ENCODE results near the gene FHL2. TPM values are rescaled to one million over a fixed set of nuclear protein-coding genes. Genes with fewer than 3 reads are reported as not detected.

Gene FHL2
- total and polyA plus RNA-seq, 2 of the 13 experiments (the other 11 are each of a cell fraction or from before 2014, with no cell fraction given): 1.9 to 74.8 TPM

DNA sequence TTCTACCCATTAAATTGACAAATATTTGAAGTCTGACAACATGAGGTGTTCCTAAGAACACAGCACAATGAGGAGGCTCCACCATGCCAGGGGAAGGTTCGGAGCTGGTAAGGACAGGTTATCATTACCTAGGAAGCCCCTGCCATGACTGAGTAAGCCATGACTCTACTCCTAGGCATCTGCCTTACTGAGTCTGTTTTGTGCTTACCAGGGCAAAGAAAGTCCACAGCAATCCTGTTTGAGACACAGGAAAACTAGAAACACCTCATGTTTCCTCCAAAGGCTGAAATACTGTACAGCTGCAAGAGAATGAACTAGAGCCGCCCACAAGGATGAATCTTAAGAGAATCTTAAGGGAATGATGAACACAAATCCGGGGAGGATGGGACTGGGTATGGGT is 80.9 kb downstream of the FHL2 start:
- no peak overlapping the region for H3K4me2 ChIP-seq (ENCODE audit: low read depth, low read length)
- intact Hi-C loops (cut with micrococcal nuclease; ENCODE audit: unreplicated experiment) (no loop called here), in situ Hi-C loops (cut with HindIII; ENCODE audit: extremely low pct_ligation_motif_present, low pct_unique_long_range_greater_than_20kb) (no loop called here)
- H3K9me3 ChIP-seq (ENCODE audit: low read length): no peaks in the 10 kb centered on the region
- CTCF ChIA-PET (ENCODE audit: low intra/inter-chr PET ratio, low total read pairs): no interaction called here
- FAIRE-seq (no peak), ATAC-seq (no peak), DNase-seq (ENCODE audit: low spot score) (no peak)
- H3K4me3 ChIP-seq (replicated peaks in 1 of 3; ENCODE audit: insufficient read depth in 1 of 3, low read depth in 2 of 3, low read length in 3 of 3): no peak overlapping the region
- WGBS (ENCODE audit: low lambda C conversion rate): over 99% methylated on average over 3 of the region's 3 CpGs
- H3K27me3 ChIP-seq (ENCODE audit: control insufficient read depth in 1 of 2, insufficient read depth in 2 of 2, low read length in 2 of 2): no peaks in the 10 kb centered on the region
- H2AFZ ChIP-seq (ENCODE audit: low read length): no peak overlapping the region
- peaks cover 11% of the 10 kb centered on the region; the same call in 1 of the 2 replicates for H4K20me1 ChIP-seq (ENCODE audit: insufficient read depth, low read length)
- peaks cover 83% of the 10 kb centered on the region for H3K79me2 ChIP-seq (ENCODE audit: insufficient read depth, low read length)
- no peaks in the 10 kb centered on the region; the same call in 1 of the 2 replicates for H3K4me1 ChIP-seq (ENCODE audit: insufficient read depth, low read length)
- H3K36me3 ChIP-seq (replicated peaks in 1 of 2; ENCODE audit: control insufficient read depth in 1 of 2, insufficient read depth in 2 of 2, low read length in 2 of 2): peaks cover 2 to 4% of the 10 kb centered on the region in 2 experiments; a peak in 2 of 5 replicates
- no peak overlapping the region for H3K27ac ChIP-seq (ENCODE audit: extremely low read length, insufficient read depth, low read length)
- BruUV-seq (replicated peaks): no TSS peak
- H3K9ac ChIP-seq (ENCODE audit: insufficient read depth, low read depth, low read length): no peak overlapping the region
- POLR2A ChIA-PET: interaction anchor here (3.0 kb wide), 1 partner anchor 12 kb away, joined by 18 read pairs; the partner anchor contains the start of gene TGFBRAP1
- TF ChIP-seq ZNF7 (CRISPR knock-in tag; IDR thresholded peaks at IDR 0.05) (no peak), ZNF451 (CRISPR knock-in tag; IDR thresholded peaks at IDR 0.05) (no peak), ARID2 (CRISPR knock-in tag; IDR thresholded peaks at IDR 0.05; ENCODE audit: borderline replicate concordance) (no peak), SSRP1 (CRISPR knock-in tag; IDR thresholded peaks at IDR 0.05) (no peak), HNRNPUL1 (IDR thresholded peaks at IDR 0.05; ENCODE audit: low read depth, low read length) (no peak), ETV5 (CRISPR knock-in tag; IDR thresholded peaks at IDR 0.05; ENCODE audit: borderline replicate concordance) (no peak), RFX3 (CRISPR knock-in tag; IDR thresholded peaks at IDR 0.05) (no peak), ZNF550 (CRISPR knock-in tag; IDR thresholded peaks at IDR 0.05; ENCODE audit: borderline replicate concordance) (no peak)
- TF ChIP-seq, protein P1, sequence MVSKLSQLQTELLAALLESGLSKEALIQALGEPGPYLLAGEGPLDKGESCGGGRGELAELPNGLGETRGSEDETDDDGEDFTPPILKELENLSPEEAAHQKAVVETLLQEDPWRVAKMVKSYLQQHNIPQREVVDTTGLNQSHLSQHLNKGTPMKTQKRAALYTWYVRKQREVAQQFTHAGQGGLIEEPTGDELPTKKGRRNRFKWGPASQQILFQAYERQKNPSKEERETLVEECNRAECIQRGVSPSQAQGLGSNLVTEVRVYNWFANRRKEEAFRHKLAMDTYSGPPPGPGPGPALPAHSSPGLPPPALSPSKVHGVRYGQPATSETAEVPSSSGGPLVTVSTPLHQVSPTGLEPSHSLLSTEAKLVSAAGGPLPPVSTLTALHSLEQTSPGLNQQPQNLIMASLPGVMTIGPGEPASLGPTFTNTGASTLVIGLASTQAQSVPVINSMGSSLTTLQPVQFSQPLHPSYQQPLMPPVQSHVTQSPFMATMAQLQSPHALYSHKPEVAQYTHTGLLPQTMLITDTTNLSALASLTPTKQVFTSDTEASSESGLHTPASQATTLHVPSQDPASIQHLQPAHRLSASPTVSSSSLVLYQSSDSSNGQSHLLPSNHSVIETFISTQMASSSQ (IDR thresholded peaks at IDR 0.05; ENCODE audit: low read depth): no peak
- TF ChIP-seq, protein P1 (CRISPR knock-in tag; IDR thresholded peaks at IDR 0.05; ENCODE audit: borderline replicate concordance): no peak
- TF ChIP-seq, protein P2, sequence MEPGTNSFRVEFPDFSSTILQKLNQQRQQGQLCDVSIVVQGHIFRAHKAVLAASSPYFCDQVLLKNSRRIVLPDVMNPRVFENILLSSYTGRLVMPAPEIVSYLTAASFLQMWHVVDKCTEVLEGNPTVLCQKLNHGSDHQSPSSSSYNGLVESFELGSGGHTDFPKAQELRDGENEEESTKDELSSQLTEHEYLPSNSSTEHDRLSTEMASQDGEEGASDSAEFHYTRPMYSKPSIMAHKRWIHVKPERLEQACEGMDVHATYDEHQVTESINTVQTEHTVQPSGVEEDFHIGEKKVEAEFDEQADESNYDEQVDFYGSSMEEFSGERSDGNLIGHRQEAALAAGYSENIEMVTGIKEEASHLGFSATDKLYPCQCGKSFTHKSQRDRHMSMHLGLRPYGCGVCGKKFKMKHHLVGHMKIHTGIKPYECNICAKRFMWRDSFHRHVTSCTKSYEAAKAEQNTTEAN (CRISPR knock-in tag; conservative IDR thresholded peaks at IDR 0.05): no peak
- TF ChIP-seq, protein P3, sequence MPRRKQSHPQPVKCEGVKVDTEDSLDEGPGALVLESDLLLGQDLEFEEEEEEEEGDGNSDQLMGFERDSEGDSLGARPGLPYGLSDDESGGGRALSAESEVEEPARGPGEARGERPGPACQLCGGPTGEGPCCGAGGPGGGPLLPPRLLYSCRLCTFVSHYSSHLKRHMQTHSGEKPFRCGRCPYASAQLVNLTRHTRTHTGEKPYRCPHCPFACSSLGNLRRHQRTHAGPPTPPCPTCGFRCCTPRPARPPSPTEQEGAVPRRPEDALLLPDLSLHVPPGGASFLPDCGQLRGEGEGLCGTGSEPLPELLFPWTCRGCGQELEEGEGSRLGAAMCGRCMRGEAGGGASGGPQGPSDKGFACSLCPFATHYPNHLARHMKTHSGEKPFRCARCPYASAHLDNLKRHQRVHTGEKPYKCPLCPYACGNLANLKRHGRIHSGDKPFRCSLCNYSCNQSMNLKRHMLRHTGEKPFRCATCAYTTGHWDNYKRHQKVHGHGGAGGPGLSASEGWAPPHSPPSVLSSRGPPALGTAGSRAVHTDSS (CRISPR knock-in tag; conservative IDR thresholded peaks at IDR 0.05): no peak
- TF ChIP-seq, protein P4, sequence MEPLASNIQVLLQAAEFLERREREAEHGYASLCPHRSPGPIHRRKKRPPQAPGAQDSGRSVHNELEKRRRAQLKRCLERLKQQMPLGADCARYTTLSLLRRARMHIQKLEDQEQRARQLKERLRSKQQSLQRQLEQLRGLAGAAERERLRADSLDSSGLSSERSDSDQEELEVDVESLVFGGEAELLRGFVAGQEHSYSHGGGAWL (CRISPR knock-in tag; IDR thresholded peaks at IDR 0.05): no peak
- TF ChIP-seq, protein P5, sequence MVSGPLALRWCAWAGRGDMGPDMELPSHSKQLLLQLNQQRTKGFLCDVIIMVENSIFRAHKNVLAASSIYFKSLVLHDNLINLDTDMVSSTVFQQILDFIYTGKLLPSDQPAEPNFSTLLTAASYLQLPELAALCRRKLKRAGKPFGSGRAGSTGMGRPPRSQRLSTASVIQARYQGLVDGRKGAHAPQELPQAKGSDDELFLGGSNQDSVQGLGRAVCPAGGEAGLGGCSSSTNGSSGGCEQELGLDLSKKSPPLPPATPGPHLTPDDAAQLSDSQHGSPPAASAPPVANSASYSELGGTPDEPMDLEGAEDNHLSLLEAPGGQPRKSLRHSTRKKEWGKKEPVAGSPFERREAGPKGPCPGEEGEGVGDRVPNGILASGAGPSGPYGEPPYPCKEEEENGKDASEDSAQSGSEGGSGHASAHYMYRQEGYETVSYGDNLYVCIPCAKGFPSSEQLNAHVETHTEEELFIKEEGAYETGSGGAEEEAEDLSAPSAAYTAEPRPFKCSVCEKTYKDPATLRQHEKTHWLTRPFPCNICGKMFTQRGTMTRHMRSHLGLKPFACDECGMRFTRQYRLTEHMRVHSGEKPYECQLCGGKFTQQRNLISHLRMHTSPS (CRISPR knock-in tag; IDR thresholded peaks at IDR 0.05; ENCODE audit: low read depth): no peak
- TF ChIP-seq, protein P6, sequence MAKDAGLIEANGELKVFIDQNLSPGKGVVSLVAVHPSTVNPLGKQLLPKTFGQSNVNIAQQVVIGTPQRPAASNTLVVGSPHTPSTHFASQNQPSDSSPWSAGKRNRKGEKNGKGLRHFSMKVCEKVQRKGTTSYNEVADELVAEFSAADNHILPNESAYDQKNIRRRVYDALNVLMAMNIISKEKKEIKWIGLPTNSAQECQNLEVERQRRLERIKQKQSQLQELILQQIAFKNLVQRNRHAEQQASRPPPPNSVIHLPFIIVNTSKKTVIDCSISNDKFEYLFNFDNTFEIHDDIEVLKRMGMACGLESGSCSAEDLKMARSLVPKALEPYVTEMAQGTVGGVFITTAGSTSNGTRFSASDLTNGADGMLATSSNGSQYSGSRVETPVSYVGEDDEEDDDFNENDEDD (CRISPR knock-in tag; IDR thresholded peaks at IDR 0.05; ENCODE audit: borderline replicate concordance): no peak

Measured in HepG2 (cell line).